ENCODE data around the gene FCN1.
"Not testable (repeated sequence)": the region's sequence is repeated elsewhere in the genome, so short reads cannot be mapped to it uniquely, and the experiment has no call there.

FCN1 gene

GRCh38 chr9:134870746-134871662 lies 46.7 kb downstream of the FCN1 start:
- no peak for DNase-seq

GRCh38 chr9:134870301-134870694 lies 47.4 kb downstream of the FCN1 start:
- DNase-seq, result no peak

GRCh38 chr9:134869554-134870300 lies 48.0 kb downstream of the FCN1 start:
- no peak for DNase-seq

GRCh38 chr9:134868751-134869553 lies 48.8 kb downstream of the FCN1 start:
- no peak for DNase-seq

GRCh38 chr9:134867917-134868750 lies 49.6 kb downstream of the FCN1 start:
- DNase-seq, result no peak

GRCh38 chr9:134864821-134865190 lies 52.9 kb downstream of the FCN1 start:
- DNase-seq, result no peak

- DNase-seq, result no peak
Measured at GRCh38 chr9:134863941-134864820, 53.5 kb downstream of the FCN1 start.

- DNase-seq, result no peak
Measured at GRCh38 chr9:134863306-134863902, 54.3 kb downstream of the FCN1 start.

- no peak for DNase-seq
Measured at GRCh38 chr9:134861595-134862334, 55.9 kb downstream of the FCN1 start.

- DNase-seq, result no peak
Measured at GRCh38 chr9:134860510-134860909, 57.2 kb downstream of the FCN1 start.

- no peak for DNase-seq
Measured at GRCh38 chr9:134858051-134858841, 59.5 kb downstream of the FCN1 start.

- not testable (repeated sequence) for DNase-seq
Measured at GRCh38 chr9:134857451-134857850, 60.3 kb downstream of the FCN1 start.

- no peak for DNase-seq
Measured at GRCh38 chr9:134855900-134856377, 61.8 kb downstream of the FCN1 start.
